ENCODE results near the gene MINK1. TPM values are rescaled to one million over a fixed set of nuclear protein-coding genes. Genes with fewer than 3 reads are reported as not detected.

Gene MINK1
- total and polyA plus RNA-seq, 10 of the 15 experiments (the other 5 are each of a cell fraction or from before 2014, with no cell fraction given), result 0.08 to 55.6 (median 15.0) TPM

GRCh38 chr17:4946312-4946976 is 113.3 kb downstream of the MINK1 start (continued):
- TF ChIP-seq HCFC1 (IDR thresholded peaks at IDR 0.05; ENCODE audit: low read length) (no peak), SPI1 (IDR thresholded peaks at IDR 0.05; ENCODE audit: borderline replicate concordance, insufficient read depth, low read depth, low read length) (peak; percentile 91), NFXL1 (IDR thresholded peaks at IDR 0.05; ENCODE audit: borderline replicate concordance) (no peak), CBFB (IDR thresholded peaks at IDR 0.05; ENCODE audit: low read depth) (0 out of 2 replicates have a peak, but pooled peaks have one; percentile 17), KAT2A (conservative IDR thresholded peaks at IDR 0.05; ENCODE audit: control insufficient read depth, low read depth, low read length) (no peak), IRF4 (IDR thresholded peaks at IDR 0.05; ENCODE audit: low read depth, low read length) (peak; percentile 71), CREB1 (IDR thresholded peaks at IDR 0.05; ENCODE audit: low read depth) (no peak), IKZF2 (IDR thresholded peaks at IDR 0.05) (peak; percentile 74 to 83; a peak in 3 of 4 replicates), HDAC2 (IDR thresholded peaks at IDR 0.05) (no peak), TBL1XR1 (IDR thresholded peaks at IDR 0.05; ENCODE audit: low read depth, low read length) (no peak), EGR1 (IDR thresholded peaks at IDR 0.05; ENCODE audit: borderline replicate concordance in 1 of 2, low read depth in 2 of 2, low read length in 2 of 2) (no peak), BCL3 (IDR thresholded peaks at IDR 0.05; ENCODE audit: borderline replicate concordance, insufficient read depth, low read depth, low read length, poor library complexity, severe bottlenecking) (peak; percentile 56), IKZF1 (conservative IDR thresholded peaks at IDR 0.05) (peak; percentile 73), SREBF2 (IDR thresholded peaks at IDR 0.05; ENCODE audit: low read length) (no peak), RUNX3 (IDR thresholded peaks at IDR 0.05; ENCODE audit: low read length) (no peak), FOS (IDR thresholded peaks at IDR 0.05; ENCODE audit: borderline replicate concordance, extremely low read depth, insufficient read length) (no peak), PRDM15 (CRISPR knock-in tag; IDR thresholded peaks at IDR 0.05) (no peak), CEBPZ (IDR thresholded peaks at IDR 0.05; ENCODE audit: low read depth, low read length) (no peak), ESRRA (IDR thresholded peaks at IDR 0.05; ENCODE audit: low read length) (no peak)
